CD4-positive, alpha-beta T cell treated with Interferon alpha-2 for 1 hour (primary cell): ENCODE data around the gene MTX2.
"Not testable (repeated sequence)": the region's sequence is repeated elsewhere in the genome, so short reads cannot be mapped to it uniquely, and the experiment has no call there.

Experiments
- DNase-seq, 2 donors: peaks; one replicate each; pipeline ENCODE4 v3.0.0-alpha.2; 2020 to 2022

MTX2 gene

GRCh38 chr2:176291335-176291734, 22.1 kb downstream of the MTX2 start:
- no peak for DNase-seq

- DNase-seq = no peak
Measured at GRCh38 chr2:176291809-176292283, 22.6 kb downstream of the MTX2 start.

GRCh38 chr2:176292608-176293007, 23.4 kb downstream of the MTX2 start:
- DNase-seq = no peak

GRCh38 chr2:176293334-176293733, 24.1 kb downstream of the MTX2 start:
- DNase-seq = no peak

GRCh38 chr2:176297067-176297466, 27.8 kb downstream of the MTX2 start:
- no peak for DNase-seq

GRCh38 chr2:176297737-176298136, 28.5 kb downstream of the MTX2 start:
- no peak for DNase-seq

- DNase-seq = not testable (repeated sequence)
Measured at GRCh38 chr2:176306020-176306419, 36.8 kb downstream of the MTX2 start.

GRCh38 chr2:176317199-176317598, 48.0 kb downstream of the MTX2 start:
- DNase-seq = no peak

GRCh38 chr2:176317623-176318065, 48.4 kb downstream of the MTX2 start:
- DNase-seq = no peak

- no peak for DNase-seq
Measured at GRCh38 chr2:176321916-176322315, 52.7 kb downstream of the MTX2 start.

- DNase-seq = no peak
Measured at GRCh38 chr2:176324862-176325261, 55.6 kb downstream of the MTX2 start.

GRCh38 chr2:176325732-176326131, 56.5 kb downstream of the MTX2 start:
- DNase-seq = no peak

- DNase-seq = no peak
Measured at GRCh38 chr2:176328149-176328548, 58.9 kb downstream of the MTX2 start.

- DNase-seq = no peak
Measured at GRCh38 chr2:176330612-176331011, 61.4 kb downstream of the MTX2 start.

GRCh38 chr2:176331646-176332045, 62.4 kb downstream of the MTX2 start:
- DNase-seq = no peak

- no peak for DNase-seq
Measured at GRCh38 chr2:176334729-176335128, 65.5 kb downstream of the MTX2 start.

GRCh38 chr2:176338395-176338794, 69.2 kb downstream of the MTX2 start:
- no peak for DNase-seq

GRCh38 chr2:176339208-176339607, 70.0 kb downstream of the MTX2 start:
- DNase-seq = no peak

GRCh38 chr2:176356251-176356650, 87.0 kb downstream of the MTX2 start:
- DNase-seq = no peak

GRCh38 chr2:176364273-176364977, 95.2 kb downstream of the MTX2 start:
- DNase-seq = no peak

GRCh38 chr2:176368349-176368748, 99.1 kb downstream of the MTX2 start:
- DNase-seq = no peak

GRCh38 chr2:176370467-176371171, 101.4 kb downstream of the MTX2 start:
- no peak for DNase-seq

- DNase-seq = not testable (repeated sequence)
Measured at GRCh38 chr2:176373155-176373554, 103.9 kb downstream of the MTX2 start.

- DNase-seq = no peak
Measured at GRCh38 chr2:176378323-176378722, 109.1 kb downstream of the MTX2 start.
